Measurements from ENCODE around the gene GIMAP4. TPM values are rescaled to one million over a fixed set of nuclear protein-coding genes. Genes with fewer than 3 reads are reported as not detected.
"Not testable (repeated sequence)": the region's sequence is repeated elsewhere in the genome, so short reads cannot be mapped to it uniquely, and the experiment has no call there.

GIMAP4 gene
- total RNA-seq = not detected in 2 replicates
- not detected in 2 replicates for polyA plus RNA-seq
- not detected in 2 replicates for polyA plus RNA-seq (2012)
- not detected in 2 replicates for polyA minus RNA-seq (ENCODE audit: low replicate concordance)

GRCh38 chr7:150567169-150567568 lies at the start of gene GIMAP4:
TSS of gene GIMAP4 (plus strand) at chr7:150567390. CDS start at chr7:150569902, 2,512 bp downstream.
- no peak for TF ChIP-seq EZH2 (IDR thresholded peaks at IDR 0.05; ENCODE audit: low read length, missing control alignments)
- TF ChIP-seq, protein P1, sequence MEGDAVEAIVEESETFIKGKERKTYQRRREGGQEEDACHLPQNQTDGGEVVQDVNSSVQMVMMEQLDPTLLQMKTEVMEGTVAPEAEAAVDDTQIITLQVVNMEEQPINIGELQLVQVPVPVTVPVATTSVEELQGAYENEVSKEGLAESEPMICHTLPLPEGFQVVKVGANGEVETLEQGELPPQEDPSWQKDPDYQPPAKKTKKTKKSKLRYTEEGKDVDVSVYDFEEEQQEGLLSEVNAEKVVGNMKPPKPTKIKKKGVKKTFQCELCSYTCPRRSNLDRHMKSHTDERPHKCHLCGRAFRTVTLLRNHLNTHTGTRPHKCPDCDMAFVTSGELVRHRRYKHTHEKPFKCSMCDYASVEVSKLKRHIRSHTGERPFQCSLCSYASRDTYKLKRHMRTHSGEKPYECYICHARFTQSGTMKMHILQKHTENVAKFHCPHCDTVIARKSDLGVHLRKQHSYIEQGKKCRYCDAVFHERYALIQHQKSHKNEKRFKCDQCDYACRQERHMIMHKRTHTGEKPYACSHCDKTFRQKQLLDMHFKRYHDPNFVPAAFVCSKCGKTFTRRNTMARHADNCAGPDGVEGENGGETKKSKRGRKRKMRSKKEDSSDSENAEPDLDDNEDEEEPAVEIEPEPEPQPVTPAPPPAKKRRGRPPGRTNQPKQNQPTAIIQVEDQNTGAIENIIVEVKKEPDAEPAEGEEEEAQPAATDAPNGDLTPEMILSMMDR (conservative IDR thresholded peaks at IDR 0.05 in 1 of 2, IDR thresholded peaks at IDR 0.05 in 1 of 2; ENCODE audit: low read depth in 1 of 2, low read length in 2 of 2) = no peak
- H3K27me3 ChIP-seq (ENCODE audit: control insufficient read depth, insufficient read depth, low read length) = no peaks in the 10 kb centered on the region
- H3K9ac ChIP-seq (ENCODE audit: insufficient read depth, low read length) = no peak within 1 kb of the TSS
- no peaks in the 10 kb centered on the region for H3K36me3 ChIP-seq (ENCODE audit: control insufficient read depth, insufficient read depth, low read length)
- no peaks in the 10 kb centered on the region for H3K79me2 ChIP-seq (ENCODE audit: control insufficient read depth, insufficient read depth, low read length)
- no peak for DNase-seq (ENCODE audit: low read depth in 2 of 2)
- no peak within 1 kb of the TSS for H3K4me3 ChIP-seq (replicated peaks in 1 of 4; ENCODE audit: control extremely low read depth in 1 of 4, insufficient read depth in 1 of 4, low read depth in 3 of 4, low read length in 4 of 4)
- no peak within 1 kb of the TSS for H2AFZ ChIP-seq (ENCODE audit: low read length)
- H3K9me3 ChIP-seq (ENCODE audit: control insufficient read depth, insufficient read depth, low read depth, low read length) = no peaks in the 10 kb centered on the region
- H3K4me1 ChIP-seq (ENCODE audit: control insufficient read depth, extremely low read depth, insufficient read depth, low read length) = no peaks in the 10 kb centered on the region
- no peak within 1 kb of the TSS for H3K27ac ChIP-seq (ENCODE audit: insufficient read depth, low read length)
- no peaks in the 10 kb centered on the region for H4K20me1 ChIP-seq (ENCODE audit: control insufficient read depth, extremely low read depth, insufficient read depth, low read length)
- H3K4me2 ChIP-seq (ENCODE audit: extremely low read depth, insufficient read depth, low read length) = no peak within 1 kb of the TSS

- H3K9ac ChIP-seq (ENCODE audit: insufficient read depth, low read length) = no peak overlapping the region
- H3K79me2 ChIP-seq (ENCODE audit: control insufficient read depth, insufficient read depth, low read length) = no peaks in the 10 kb centered on the region
- no peak for TF ChIP-seq EZH2 (IDR thresholded peaks at IDR 0.05; ENCODE audit: low read length, missing control alignments)
- TF ChIP-seq, protein P1 (conservative IDR thresholded peaks at IDR 0.05 in 1 of 2, IDR thresholded peaks at IDR 0.05 in 1 of 2; ENCODE audit: low read depth in 1 of 2, low read length in 2 of 2) = no peak
- H4K20me1 ChIP-seq (ENCODE audit: control insufficient read depth, extremely low read depth, insufficient read depth, low read length) = no peaks in the 10 kb centered on the region
- H3K4me1 ChIP-seq (ENCODE audit: control insufficient read depth, extremely low read depth, insufficient read depth, low read length) = no peaks in the 10 kb centered on the region
- no peak overlapping the region for H3K4me2 ChIP-seq (ENCODE audit: extremely low read depth, insufficient read depth, low read length)
- no peak for DNase-seq (ENCODE audit: low read depth in 2 of 2)
- H3K9me3 ChIP-seq (ENCODE audit: control insufficient read depth, insufficient read depth, low read depth, low read length) = no peaks in the 10 kb centered on the region
- H3K27ac ChIP-seq (ENCODE audit: insufficient read depth, low read length) = no peak overlapping the region
- no peaks in the 10 kb centered on the region for H3K27me3 ChIP-seq (ENCODE audit: control insufficient read depth, insufficient read depth, low read length)
- H3K4me3 ChIP-seq (replicated peaks in 1 of 4; ENCODE audit: control extremely low read depth in 1 of 4, insufficient read depth in 1 of 4, low read depth in 3 of 4, low read length in 4 of 4) = no peak overlapping the region
- H3K36me3 ChIP-seq (ENCODE audit: control insufficient read depth, insufficient read depth, low read length) = no peaks in the 10 kb centered on the region
- H2AFZ ChIP-seq (ENCODE audit: low read length) = no peak overlapping the region
Measured at GRCh38 chr7:150519310-150519709, 47.9 kb upstream of the GIMAP4 start.

DNA sequence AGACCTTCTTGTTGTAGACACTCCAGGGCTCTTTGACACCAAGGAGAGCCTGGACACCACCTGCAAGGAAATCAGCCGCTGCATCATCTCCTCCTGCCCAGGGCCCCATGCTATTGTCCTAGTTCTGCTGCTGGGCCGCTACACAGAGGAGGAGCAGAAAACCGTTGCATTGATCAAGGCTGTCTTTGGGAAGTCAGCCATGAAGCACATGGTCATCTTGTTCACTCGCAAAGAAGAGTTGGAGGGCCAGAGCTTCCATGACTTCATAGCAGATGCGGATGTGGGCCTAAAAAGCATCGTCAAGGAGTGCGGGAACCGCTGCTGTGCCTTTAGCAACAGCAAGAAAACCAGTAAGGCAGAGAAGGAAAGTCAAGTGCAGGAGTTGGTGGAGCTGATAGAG lies 47.0 kb upstream of the GIMAP4 start:
- Histone ChIP-seq H3K4me1 (ENCODE audit: control insufficient read depth, extremely low read depth, insufficient read depth, low read length) (no peaks in the 10 kb centered on the region), H3K4me2 (ENCODE audit: extremely low read depth, insufficient read depth, low read length) (no peak overlapping the region), H2AFZ (ENCODE audit: low read length) (no peak overlapping the region), H3K36me3 (ENCODE audit: control insufficient read depth, insufficient read depth, low read length) (no peaks in the 10 kb centered on the region), H3K9me3 (ENCODE audit: control insufficient read depth, insufficient read depth, low read depth, low read length) (no peaks in the 10 kb centered on the region), H3K4me3 (replicated peaks in 1 of 4; ENCODE audit: control extremely low read depth in 1 of 4, insufficient read depth in 1 of 4, low read depth in 3 of 4, low read length in 4 of 4) (no peak overlapping the region), H4K20me1 (ENCODE audit: control insufficient read depth, extremely low read depth, insufficient read depth, low read length) (no peaks in the 10 kb centered on the region), H3K79me2 (ENCODE audit: control insufficient read depth, insufficient read depth, low read length) (no peaks in the 10 kb centered on the region), H3K27me3 (ENCODE audit: control insufficient read depth, insufficient read depth, low read length) (no peaks in the 10 kb centered on the region), H3K9ac (ENCODE audit: insufficient read depth, low read length) (no peak overlapping the region), H3K27ac (ENCODE audit: insufficient read depth, low read length) (no peak overlapping the region)
- TF ChIP-seq, protein P1 (conservative IDR thresholded peaks at IDR 0.05 in 1 of 2, IDR thresholded peaks at IDR 0.05 in 1 of 2; ENCODE audit: low read depth in 1 of 2, low read length in 2 of 2) = no peak
- TF ChIP-seq EZH2 (IDR thresholded peaks at IDR 0.05; ENCODE audit: low read length, missing control alignments) = no peak
- no peak for DNase-seq (ENCODE audit: low read depth in 2 of 2)

DNA sequence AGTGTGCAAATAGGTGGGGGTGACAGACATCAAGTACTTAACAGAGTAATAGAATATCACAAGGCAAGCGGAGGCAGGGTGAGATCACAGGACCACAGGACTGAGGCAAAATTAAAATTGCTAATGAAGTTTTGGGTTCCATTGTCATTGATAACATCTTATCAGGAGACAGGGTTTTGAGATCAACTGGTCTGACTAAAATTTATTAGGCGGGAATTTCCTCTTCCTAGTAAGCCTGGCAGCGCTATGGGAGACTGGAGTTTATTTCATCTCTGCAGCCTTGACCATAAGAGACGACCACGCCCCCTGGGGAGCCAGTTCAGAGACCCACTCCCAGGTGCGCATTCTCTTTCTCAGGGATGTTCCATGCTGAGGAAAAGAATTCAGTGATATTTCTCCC lies 44.3 kb upstream of the GIMAP4 start:
- not testable (repeated sequence) for H3K9me3 ChIP-seq (ENCODE audit: control insufficient read depth, insufficient read depth, low read depth, low read length); H3K36me3 ChIP-seq (ENCODE audit: control insufficient read depth, insufficient read depth, low read length); H4K20me1 ChIP-seq (ENCODE audit: control insufficient read depth, extremely low read depth, insufficient read depth, low read length); H3K27me3 ChIP-seq (ENCODE audit: control insufficient read depth, insufficient read depth, low read length); H3K27ac ChIP-seq (ENCODE audit: insufficient read depth, low read length); H3K4me3 ChIP-seq (replicated peaks in 1 of 4; ENCODE audit: control extremely low read depth in 1 of 4, insufficient read depth in 1 of 4, low read depth in 3 of 4, low read length in 4 of 4); H2AFZ ChIP-seq (ENCODE audit: low read length); H3K79me2 ChIP-seq (ENCODE audit: control insufficient read depth, insufficient read depth, low read length); DNase-seq (ENCODE audit: low read depth in 2 of 2); H3K4me1 ChIP-seq (ENCODE audit: control insufficient read depth, extremely low read depth, insufficient read depth, low read length); H3K9ac ChIP-seq (ENCODE audit: insufficient read depth, low read length); H3K4me2 ChIP-seq (ENCODE audit: extremely low read depth, insufficient read depth, low read length)

Measured in fibroblast of lung (primary cell).